Right hindlimb (tissue), 1 donor: ENCODE results near the gene DNAJC17.
A peak's percentile ranks its signal among the peaks of the same experiment; 100 is the strongest.

Experiments
- DNase-seq: peaks from one replicate; pipeline ENCODE4 v3.0.0-alpha.2; 2018

The DNAJC17 gene, protein sequence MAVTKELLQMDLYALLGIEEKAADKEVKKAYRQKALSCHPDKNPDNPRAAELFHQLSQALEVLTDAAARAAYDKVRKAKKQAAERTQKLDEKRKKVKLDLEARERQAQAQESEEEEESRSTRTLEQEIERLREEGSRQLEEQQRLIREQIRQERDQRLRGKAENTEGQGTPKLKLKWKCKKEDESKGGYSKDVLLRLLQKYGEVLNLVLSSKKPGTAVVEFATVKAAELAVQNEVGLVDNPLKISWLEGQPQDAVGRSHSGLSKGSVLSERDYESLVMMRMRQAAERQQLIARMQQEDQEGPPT

GRCh38 chr15:40807028-40807887 lies at the start of gene DNAJC17, which contains the start of gene ZFYVE19:
Gene DNAJC17 (minus strand): TSS chr15:40807473. CDS start chr15:40807446, 27 bp downstream.
Gene ZFYVE19 (plus strand): TSS chr15:40807089. CDS start chr15:40807590, 501 bp downstream.
- peak; percentile 99 for DNase-seq

DNA sequence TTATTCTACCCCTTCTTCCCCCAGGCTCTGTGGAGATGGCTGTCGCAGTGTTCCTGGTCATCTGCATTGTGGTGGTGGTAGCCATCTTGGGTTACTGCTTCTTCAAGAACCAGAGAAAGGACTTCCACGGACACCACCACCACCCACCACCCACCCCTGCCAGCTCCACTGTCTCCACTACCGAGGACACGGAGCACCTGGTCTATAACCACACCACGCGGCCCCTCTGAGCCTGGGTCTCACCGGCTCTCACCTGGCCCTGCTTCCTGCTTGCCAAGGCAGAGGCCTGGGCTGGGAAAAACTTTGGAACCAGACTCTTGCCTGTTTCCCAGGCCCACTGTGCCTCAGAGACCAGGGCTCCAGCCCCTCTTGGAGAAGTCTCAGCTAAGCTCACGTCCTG lies 49.5 kb upstream of the DNAJC17 start:
- no peak for DNase-seq

DNA sequence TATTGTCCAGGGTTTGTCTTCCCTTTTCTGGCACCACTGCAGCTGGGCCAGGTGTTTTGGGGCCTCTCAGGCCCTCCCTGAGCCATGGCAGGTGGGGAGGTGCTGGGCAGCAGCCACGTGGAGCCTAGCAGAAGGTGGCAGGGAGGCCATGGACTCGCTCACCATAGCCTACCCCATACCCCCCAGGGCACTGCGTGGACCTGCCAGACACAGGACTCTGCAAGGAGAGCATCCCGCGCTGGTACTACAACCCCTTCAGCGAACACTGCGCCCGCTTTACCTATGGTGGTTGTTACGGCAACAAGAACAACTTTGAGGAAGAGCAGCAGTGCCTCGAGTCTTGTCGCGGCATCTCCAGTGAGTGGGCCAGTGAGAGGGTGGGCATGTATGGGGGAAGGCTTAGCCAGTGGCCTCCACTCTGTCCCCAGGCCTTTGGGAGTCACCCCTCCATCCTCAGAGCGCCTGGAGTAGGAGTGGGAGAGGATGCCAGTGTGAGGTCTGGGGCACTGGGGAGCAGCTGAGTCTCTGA lies 48.5 kb upstream of the DNAJC17 start:
- DNase-seq = no peak

DNA sequence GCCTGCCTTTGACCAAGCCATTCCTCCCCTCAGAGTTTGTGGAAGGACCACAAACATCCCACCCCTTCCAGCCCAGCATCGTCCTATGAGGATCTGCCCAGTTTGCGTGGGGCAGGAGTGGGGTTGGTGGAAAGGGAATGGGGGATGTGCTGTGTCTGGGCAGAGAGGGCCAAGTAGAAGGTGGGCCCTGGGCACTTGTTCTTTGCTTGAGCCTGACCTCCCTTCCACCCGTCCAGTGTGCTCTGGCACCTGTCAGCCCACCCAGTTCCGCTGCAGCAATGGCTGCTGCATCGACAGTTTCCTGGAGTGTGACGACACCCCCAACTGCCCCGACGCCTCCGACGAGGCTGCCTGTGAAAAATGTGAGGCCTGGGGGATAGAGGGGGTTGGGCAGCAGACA lies 46.9 kb upstream of the DNAJC17 start:
- no peak for DNase-seq

GRCh38 chr15:40853241-40853890 lies 46.1 kb upstream of the DNAJC17 start:
- DNase-seq = no peak

DNA sequence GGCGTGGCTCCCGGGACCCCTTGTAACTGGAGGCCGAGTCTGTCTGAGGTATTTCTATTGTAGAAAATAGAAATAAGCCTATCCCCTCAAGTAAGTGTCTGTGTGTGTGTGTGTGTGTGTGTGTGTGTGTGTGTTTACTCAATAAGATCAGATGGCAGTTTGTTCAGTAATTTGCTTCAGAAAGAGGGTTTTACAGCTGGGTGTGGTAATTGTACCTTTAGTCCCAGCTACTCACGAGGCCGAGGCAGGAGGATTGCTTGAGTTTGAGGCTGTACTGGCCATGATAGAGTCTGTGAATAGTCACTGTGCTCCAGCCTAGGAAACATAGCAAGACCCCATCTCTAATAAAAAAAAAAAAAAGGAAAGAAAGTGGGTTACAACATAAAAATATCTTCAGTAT lies 45.3 kb upstream of the DNAJC17 start:
- no peak for DNase-seq

DNA sequence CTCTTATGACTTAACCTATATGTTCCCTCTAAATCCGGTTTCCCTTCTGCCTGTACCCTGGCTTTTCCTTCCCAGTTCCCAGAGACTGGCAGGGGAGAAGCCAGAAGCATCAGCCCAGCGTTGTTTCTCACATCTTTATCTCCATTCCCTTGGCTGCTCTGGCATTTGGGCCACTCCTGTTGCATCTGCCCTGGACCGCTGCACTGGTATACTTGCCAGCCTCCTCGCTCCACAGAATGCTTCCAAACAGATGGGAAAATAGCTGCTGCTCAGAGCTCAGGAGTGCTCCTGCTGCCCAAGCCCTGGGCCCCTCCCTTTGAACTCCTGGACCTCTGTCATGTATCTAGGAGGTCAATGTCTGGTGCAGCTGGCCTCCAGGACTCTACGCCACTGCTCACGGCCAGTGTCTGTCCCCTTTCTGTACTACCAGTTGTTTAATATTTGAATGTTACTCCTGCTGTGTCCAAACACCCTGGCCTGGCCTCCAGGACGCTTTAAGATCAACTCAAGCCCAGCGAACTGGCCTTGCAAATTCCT lies 43.4 kb upstream of the DNAJC17 start:
- DNase-seq = no peak

- DNase-seq = peak; percentile 36
Measured at GRCh38 chr15:40847223-40847961, 40.1 kb upstream of the DNAJC17 start.

GRCh38 chr15:40846841-40847222 lies 39.6 kb upstream of the DNAJC17 start:
- no peak for DNase-seq

DNA sequence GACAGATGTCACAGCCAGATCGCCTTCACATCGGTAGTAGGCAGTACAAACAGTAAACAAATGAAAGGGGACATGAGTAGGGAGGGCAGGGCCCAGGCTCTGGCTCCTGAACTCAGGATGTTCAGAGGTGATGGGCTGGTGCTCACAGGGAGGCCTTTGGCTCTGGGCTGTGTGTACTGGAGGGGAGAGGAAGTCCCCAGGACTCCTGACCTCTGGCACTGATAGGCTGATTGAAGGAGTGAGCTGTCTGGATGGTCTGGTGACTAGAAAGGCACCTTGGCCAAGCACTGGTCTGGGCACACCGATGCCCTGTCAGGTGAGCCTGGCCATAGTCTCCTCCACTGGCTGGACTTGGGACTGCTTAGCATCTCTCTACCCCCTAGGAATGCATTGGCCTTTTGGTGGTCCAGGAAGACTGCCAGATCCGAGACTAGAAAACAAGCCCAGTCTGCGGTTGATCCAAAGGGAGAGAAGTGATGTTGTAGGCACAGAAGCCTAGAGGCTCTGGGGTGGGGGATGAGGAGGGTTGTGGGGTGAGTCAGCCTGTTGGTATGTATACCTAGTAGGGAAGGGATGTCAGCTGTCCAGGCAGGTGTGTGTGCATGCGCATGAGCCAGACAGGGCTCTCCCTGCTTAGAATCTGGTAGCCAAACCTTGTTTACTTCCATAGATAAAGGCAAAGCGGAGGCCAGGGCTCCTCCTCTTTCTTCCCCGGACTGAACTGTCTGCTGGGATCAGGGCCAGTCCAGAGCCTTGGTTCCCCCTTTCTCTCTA lies 38.4 kb upstream of the DNAJC17 start:
- no peak for DNase-seq

DNA sequence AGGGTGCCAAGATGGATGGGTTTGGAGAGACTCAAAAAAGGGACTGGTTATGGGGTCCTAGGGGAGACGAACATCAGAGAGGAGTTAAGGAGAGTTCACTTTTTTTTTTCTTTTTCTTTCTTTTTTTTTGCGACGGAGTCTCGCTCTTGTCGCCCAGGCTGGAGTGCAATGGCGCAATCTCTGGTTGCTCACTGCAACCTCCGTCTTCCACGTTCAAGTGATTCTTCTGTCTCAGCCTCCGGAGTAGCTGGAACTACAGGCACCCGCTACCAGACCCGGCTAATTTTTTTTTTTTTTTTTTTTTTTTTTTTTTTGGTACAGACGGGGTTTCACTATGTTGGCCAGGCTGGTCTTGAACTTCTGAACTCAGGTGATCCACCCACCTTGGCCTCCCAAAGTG lies 37.8 kb upstream of the DNAJC17 start:
- DNase-seq = no peak

DNA sequence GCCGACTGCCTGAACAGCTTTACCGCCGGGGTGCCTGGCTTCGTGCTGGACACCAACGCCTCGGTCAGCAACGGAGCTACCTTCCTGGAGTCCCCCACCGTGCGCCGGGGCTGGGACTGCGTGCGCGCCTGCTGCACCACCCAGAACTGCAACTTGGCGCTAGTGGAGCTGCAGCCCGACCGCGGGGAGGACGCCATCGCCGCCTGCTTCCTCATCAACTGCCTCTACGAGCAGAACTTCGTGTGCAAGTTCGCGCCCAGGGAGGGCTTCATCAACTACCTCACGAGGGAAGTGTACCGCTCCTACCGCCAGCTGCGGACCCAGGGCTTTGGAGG lies 37.4 kb upstream of the DNAJC17 start:
- DNase-seq = peak; percentile 40

GRCh38 chr15:40843885-40844695 lies 36.8 kb upstream of the DNAJC17 start, which contains the start of gene SPINT1:
Gene SPINT1 (plus strand): TSS chr15:40844048. CDS start chr15:40844555, 507 bp downstream.
- DNase-seq = no peak

GRCh38 chr15:40843261-40843884 lies 36.1 kb upstream of the DNAJC17 start:
- no peak for DNase-seq

DNA sequence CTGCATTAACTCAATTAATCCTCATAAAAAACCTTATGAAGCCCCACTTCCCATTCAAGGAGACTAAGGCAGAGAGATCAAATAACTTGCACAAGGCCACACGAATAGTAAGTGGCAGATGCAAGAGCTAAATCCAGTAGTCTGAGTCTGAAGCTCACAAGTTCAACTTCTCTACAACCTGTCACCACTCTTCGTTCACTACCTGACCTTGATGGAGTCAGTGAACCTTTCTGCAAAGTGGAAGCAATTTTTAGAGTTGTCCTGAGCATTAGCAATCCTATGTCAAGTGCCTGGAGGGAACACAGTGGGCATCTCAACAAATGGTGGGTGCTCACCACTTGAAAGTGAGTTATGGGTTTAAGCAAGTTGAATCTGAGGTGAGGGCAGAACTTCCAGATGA lies 34.5 kb upstream of the DNAJC17 start:
- no peak for DNase-seq

DNA sequence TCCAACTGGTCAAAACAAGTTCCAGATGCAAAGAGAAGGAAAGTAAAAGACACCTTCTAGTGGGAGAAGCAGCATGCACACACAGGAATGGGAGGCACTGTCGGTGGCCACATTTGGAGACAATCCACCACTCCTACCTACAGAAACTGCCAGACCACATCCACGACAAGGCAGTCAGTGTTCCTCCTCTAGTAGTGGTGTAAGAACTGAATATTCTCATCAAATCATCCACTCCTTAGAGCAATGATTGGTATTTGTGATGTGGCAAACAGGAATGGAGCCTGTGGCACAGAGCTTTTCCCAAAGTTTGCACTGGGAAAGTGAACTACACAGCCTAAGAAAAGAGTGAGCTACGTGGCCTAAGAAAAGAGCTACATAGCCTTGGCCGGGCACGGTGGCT lies 31.5 kb upstream of the DNAJC17 start:
- DNase-seq = no peak

DNA sequence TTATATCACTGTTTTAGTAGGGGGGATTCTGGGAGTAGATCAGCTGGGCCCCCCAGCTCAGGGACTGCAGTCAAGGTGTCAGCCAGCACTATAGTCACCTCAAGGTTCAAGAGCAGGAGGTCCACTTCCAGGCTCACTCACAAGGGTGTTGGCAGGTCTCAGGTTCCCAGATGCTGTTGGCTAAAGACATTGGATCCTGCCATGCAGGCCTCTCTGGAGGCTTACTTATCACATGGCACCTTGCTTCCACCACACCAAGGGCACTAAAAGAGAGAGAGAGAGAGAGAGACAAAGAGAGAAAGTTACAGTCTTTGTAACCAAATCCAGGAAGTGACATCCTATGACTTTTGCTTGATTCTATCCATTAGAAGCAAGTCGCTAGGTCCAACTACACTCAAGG lies 28.7 kb upstream of the DNAJC17 start:
- no peak for DNase-seq

DNA sequence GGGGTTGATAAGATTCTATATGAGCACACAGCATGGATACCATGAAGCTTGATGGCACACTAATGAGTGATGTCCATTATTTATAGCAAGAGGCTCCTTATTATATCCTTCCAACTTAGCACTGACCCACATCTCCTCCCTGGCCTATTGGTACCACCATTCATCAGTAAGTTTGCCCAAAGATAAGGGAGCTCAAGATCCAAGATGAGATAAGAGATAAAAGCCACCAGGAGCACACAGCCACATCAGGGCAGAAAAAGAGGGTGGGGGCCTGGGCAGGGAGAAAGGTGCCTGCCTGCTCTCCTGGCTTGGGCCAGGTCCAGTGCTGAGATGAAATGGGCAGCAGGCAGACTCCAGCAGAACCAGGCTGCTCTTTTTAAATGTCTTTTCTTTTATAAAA lies 25.6 kb upstream of the DNAJC17 start:
- DNase-seq = no peak

DNA sequence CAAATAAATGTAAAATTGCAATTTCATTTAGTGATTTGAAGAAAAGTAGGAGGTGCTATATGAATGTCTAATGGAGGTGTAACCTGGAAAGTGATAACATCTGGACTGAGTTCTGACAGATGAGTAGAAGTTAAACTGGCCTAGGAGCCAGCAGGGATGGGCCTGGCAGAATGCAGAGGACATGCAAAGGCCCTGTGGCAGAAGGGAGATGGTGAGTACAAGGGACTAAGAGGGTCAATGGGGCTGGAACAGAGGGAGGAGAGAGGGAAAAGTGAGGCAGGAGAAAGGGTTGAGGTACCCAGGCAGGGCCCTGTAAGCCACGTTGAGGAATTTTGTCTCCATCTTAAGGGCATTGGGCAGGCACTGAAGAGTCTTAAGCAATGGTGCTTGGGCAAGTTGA lies 24.6 kb upstream of the DNAJC17 start:
- DNase-seq = no peak

GRCh38 chr15:40830884-40831283 lies 23.6 kb upstream of the DNAJC17 start:
- no peak for DNase-seq
